HepG2 (cell line): ENCODE measurements around the gene COG8. TPM values are rescaled to one million over a fixed set of nuclear protein-coding genes. Genes with fewer than 3 reads are reported as not detected.
A peak's percentile ranks its signal among the peaks of the same experiment; 100 is the strongest.

ENCODE experiments used
- KAT7 ChIP-seq: IDR thresholded peaks from 2 replicates; pipeline ENCODE4 v1.6.1; 2018; ENCODE audit warnings: borderline replicate concordance, missing compliant biosample characterization
- SETDB1 ChIP-seq: sonication (generic); formaldehyde crosslinking; IDR thresholded peaks from 2 replicates; pipeline ENCODE4 v1.5.1; 2020; ENCODE audit warnings: missing genetic modification reagents, mild to moderate bottlenecking, borderline replicate concordance
- STAT5B ChIP-seq: sonication (generic); formaldehyde crosslinking; IDR thresholded peaks from 2 replicates; pipeline ENCODE4 v1.4.0; 2020; ENCODE audit warnings: missing genetic modification reagents
- ZFP62 ChIP-seq: sonication (generic); formaldehyde crosslinking; IDR thresholded peaks from 2 replicates; pipeline ENCODE4 v1.4.0; 2020; ENCODE audit warnings: missing genetic modification reagents
- ZNF556 ChIP-seq: sonication (generic); formaldehyde crosslinking; IDR thresholded peaks from 2 replicates; pipeline ENCODE4 v1.4.0; 2020; ENCODE audit warnings: mild to moderate bottlenecking, missing genetic modification reagents, borderline replicate concordance
- ZNF615 ChIP-seq: sonication (generic); formaldehyde crosslinking; IDR thresholded peaks from 2 replicates; pipeline ENCODE4 v1.5.0; 2020; ENCODE audit warnings: mild to moderate bottlenecking, missing genetic modification reagents, borderline replicate concordance
- polyA plus RNA-seq, 8 experiments: library from polyadenylated mRNA; depleted of rRNA in 3 of 8; stranded (reverse) in 7 of 8; unstranded in 1 of 8; fragments of >200 nt; fragmentation: Illumina TruSeq in 4 of 8; extraction: Trizol in 4 of 8; gene quantifications; 2 replicates each; pipeline versions ENCODE4 v1.2.1 to v1.2.3, GENCODE V29; 2011 to 2016; ENCODE audit warnings: low read depth in 4 of 8, missing spikeins in 1 of 8, mixed read lengths in 1 of 8; ENCODE audit not compliant: insufficient read depth in 1 of 8
- total RNA-seq, 5 experiments: library from RNA; depleted of rRNA; stranded (reverse); fragments of >200 nt; fragmentation: Illumina TruSeq; extraction: Trizol; gene quantifications; 2 replicates each; pipeline ENCODE4 v1.2.3, GENCODE V29; 2016; ENCODE audit warnings: low read depth in 1 of 5
- TF ChIP-seq, protein P1 (sequence below): sonication (generic); formaldehyde crosslinking; IDR thresholded peaks from 2 replicates; pipeline ENCODE4 v1.5.0; 2020; ENCODE audit warnings: mild to moderate bottlenecking, low read depth, missing genetic modification reagents, borderline replicate concordance
- TF ChIP-seq, protein P2 (sequence below): sonication (generic); formaldehyde crosslinking; IDR thresholded peaks from 2 replicates; pipeline ENCODE4 v1.8.0; 2022; ENCODE audit warnings: mild to moderate bottlenecking, missing genetic modification reagents, borderline replicate concordance
- TF ChIP-seq, protein P3 (sequence below): sonication (generic); formaldehyde crosslinking; IDR thresholded peaks from 2 replicates; pipeline ENCODE4 v1.5.0; 2020; ENCODE audit warnings: missing genetic modification reagents
- TF ChIP-seq, protein P4 (sequence below): sonication (generic); formaldehyde crosslinking; IDR thresholded peaks from 2 replicates; pipeline ENCODE4 v1.5.1; 2020; ENCODE audit warnings: mild to moderate bottlenecking, missing genetic modification reagents, moderate library complexity
- TF ChIP-seq, protein P5 (sequence below): IDR thresholded peaks from 2 replicates; pipeline ENCODE4 v1.6.1; 2016; ENCODE audit warnings: low read depth
- TF ChIP-seq, protein P6 (sequence below): sonication (generic); formaldehyde crosslinking; conservative IDR thresholded peaks from 2 replicates; pipeline ENCODE4 v1.4.0; 2020; ENCODE audit warnings: missing genetic modification reagents

Gene COG8
- total and polyA plus RNA-seq, 2 of the 13 experiments (the other 11 are each of a cell fraction or from before 2014, with no cell fraction given), result 45.5 to 52.1 TPM

DNA sequence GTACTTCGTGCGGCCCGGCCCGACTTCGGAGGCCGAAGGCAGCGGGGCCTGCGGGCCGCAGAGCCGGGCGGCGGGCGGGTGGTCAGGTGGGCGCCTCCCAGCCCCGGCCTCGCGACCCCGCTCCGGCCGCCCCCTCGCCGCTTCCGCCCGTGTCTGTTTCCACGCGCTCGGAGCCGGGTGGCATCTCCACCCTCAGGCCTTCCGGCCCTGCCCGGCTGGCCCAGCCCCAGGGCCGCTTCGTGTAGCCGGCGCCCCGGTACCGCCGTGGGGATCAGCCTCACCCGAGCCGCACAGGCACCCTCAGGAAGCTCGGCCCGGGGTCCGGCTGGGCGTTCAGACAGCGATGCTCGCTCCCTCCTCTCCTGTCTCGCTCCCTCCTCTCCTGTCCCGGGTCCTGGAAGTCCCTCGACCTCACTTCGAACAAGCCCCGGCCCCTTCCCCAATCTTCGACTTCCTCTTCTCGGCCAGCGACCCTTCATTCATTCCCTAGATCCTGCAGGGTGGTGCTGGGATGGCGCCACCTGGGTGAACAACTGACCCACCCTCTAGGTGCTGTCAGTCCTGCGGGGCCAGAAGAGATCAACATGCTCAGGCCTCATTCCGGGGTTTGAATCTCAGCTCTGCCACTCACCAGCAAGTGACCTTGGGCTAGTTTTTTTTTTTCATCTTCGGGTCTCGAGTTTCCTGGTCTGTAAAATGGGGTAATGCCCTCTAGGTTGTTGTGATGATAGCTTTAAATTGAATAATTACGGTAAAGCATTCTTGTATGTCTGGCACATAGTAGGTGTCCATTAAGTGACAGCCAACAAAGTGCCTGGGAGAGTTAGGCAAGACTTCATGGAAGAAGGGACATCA lies 27.6 kb downstream of the COG8 start (continued):
- TF ChIP-seq ZNF556 (CRISPR knock-in tag) (no peak; the same call in 1 of the 2 replicates), ZNF615 (no peak), SETDB1 (CRISPR knock-in tag) (no peak), ZFP62 (CRISPR knock-in tag) (no peak), STAT5B (CRISPR knock-in tag) (no peak; the same call in 1 of the 2 replicates), KAT7 (CRISPR knock-in tag) (peak; percentile 26; the same call in 1 of the 2 replicates)
- TF ChIP-seq, protein P1, sequence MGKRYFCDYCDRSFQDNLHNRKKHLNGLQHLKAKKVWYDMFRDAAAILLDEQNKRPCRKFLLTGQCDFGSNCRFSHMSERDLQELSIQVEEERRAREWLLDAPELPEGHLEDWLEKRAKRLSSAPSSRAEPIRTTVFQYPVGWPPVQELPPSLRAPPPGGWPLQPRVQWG (CRISPR knock-in tag), result no peak
- TF ChIP-seq, protein P2, sequence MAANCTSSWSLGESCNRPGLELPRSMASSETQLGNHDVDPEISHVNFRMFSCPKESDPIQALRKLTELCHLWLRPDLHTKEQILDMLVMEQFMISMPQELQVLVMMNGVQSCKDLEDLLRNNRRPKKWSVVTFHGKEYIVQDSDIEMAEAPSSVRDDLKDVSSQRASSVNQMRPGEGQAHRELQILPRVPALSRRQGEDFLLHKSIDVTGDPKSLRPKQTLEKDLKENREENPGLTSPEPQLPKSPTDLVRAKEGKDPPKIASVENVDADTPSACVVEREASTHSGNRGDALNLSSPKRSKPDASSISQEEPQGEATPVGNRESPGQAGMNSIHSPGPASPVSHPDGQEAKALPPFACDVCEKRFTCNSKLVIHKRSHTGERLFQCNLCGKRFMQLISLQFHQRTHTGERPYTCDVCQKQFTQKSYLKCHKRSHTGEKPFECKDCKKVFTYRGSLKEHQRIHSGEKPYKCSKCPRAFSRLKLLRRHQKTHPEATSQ (CRISPR knock-in tag), result 0 out of 2 replicates have a peak, but pooled peaks have one; percentile 61
- TF ChIP-seq, protein P3, sequence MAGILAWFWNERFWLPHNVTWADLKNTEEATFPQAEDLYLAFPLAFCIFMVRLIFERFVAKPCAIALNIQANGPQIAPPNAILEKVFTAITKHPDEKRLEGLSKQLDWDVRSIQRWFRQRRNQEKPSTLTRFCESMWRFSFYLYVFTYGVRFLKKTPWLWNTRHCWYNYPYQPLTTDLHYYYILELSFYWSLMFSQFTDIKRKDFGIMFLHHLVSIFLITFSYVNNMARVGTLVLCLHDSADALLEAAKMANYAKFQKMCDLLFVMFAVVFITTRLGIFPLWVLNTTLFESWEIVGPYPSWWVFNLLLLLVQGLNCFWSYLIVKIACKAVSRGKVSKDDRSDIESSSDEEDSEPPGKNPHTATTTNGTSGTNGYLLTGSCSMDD, result no peak
- TF ChIP-seq, protein P4, sequence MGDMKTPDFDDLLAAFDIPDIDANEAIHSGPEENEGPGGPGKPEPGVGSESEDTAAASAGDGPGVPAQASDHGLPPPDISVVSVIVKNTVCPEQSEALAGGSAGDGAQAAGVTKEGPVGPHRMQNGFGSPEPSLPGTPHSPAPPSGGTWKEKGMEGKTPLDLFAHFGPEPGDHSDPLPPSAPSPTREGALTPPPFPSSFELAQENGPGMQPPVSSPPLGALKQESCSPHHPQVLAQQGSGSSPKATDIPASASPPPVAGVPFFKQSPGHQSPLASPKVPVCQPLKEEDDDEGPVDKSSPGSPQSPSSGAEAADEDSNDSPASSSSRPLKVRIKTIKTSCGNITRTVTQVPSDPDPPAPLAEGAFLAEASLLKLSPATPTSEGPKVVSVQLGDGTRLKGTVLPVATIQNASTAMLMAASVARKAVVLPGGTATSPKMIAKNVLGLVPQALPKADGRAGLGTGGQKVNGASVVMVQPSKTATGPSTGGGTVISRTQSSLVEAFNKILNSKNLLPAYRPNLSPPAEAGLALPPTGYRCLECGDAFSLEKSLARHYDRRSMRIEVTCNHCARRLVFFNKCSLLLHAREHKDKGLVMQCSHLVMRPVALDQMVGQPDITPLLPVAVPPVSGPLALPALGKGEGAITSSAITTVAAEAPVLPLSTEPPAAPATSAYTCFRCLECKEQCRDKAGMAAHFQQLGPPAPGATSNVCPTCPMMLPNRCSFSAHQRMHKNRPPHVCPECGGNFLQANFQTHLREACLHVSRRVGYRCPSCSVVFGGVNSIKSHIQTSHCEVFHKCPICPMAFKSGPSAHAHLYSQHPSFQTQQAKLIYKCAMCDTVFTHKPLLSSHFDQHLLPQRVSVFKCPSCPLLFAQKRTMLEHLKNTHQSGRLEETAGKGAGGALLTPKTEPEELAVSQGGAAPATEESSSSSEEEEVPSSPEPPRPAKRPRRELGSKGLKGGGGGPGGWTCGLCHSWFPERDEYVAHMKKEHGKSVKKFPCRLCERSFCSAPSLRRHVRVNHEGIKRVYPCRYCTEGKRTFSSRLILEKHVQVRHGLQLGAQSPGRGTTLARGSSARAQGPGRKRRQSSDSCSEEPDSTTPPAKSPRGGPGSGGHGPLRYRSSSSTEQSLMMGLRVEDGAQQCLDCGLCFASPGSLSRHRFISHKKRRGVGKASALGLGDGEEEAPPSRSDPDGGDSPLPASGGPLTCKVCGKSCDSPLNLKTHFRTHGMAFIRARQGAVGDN, result peak; percentile 80
- TF ChIP-seq, protein P5, sequence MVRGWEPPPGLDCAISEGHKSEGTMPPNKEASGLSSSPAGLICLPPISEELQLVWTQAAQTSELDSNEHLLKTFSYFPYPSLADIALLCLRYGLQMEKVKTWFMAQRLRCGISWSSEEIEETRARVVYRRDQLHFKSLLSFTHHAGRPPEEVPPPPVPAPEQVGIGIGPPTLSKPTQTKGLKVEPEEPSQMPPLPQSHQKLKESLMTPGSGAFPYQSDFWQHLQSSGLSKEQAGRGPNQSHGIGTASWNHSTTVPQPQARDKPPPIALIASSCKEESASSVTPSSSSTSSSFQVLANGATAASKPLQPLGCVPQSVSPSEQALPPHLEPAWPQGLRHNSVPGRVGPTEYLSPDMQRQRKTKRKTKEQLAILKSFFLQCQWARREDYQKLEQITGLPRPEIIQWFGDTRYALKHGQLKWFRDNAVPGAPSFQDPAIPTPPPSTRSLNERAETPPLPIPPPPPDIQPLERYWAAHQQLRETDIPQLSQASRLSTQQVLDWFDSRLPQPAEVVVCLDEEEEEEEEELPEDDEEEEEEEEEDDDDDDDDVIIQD (CRISPR knock-in tag), result peak; percentile 28; the same call in 1 of the 2 replicates
- TF ChIP-seq, protein P6, sequence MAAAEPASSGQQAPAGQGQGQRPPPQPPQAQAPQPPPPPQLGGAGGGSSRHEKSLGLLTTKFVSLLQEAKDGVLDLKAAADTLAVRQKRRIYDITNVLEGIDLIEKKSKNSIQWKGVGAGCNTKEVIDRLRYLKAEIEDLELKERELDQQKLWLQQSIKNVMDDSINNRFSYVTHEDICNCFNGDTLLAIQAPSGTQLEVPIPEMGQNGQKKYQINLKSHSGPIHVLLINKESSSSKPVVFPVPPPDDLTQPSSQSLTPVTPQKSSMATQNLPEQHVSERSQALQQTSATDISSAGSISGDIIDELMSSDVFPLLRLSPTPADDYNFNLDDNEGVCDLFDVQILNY (CRISPR knock-in tag), result 0 out of 2 replicates have a peak, but pooled peaks have one; percentile 4
